Lung (tissue), 12 donors: ENCODE data around the gene CTRB1. TPM values are rescaled to one million over a fixed set of nuclear protein-coding genes. Genes with fewer than 3 reads are reported as not detected.

ENCODE experiments used
- ATAC-seq: fragments of 200-7000 bp; cut with Tn5 transposase; one replicate; pipeline ENCODE4 v1.9.1; 2020; ENCODE audit warnings: moderate number of reproducible peaks; ENCODE audit not compliant: insufficient read depth, low FRiP score
- DNase-seq, 3 donors: peaks; one replicate each; pipeline ENCODE4 v3.0.0-alpha.2; 2013 to 2017
- H3K27ac ChIP-seq, 2 donors: one replicate each; pipeline ENCODE4 v1.5.1; 2013; ENCODE audit warnings: mild to moderate bottlenecking in 2 of 2, moderate library complexity in 2 of 2, control low read depth in 1 of 2, inconsistent platforms in 1 of 2, low read depth in 1 of 2, low read length in 1 of 2
- H3K27me3 ChIP-seq, 3 donors: one replicate each; pipeline ENCODE4 v1.5.1; 2013; ENCODE audit warnings: low read length in 2 of 3; ENCODE audit not compliant: control insufficient read depth in 3 of 3, insufficient read depth in 3 of 3
- H3K36me3 ChIP-seq, 4 donors: one replicate each; pipeline ENCODE4 v1.5.1; 2013; ENCODE audit warnings: low read length in 4 of 4, mild to moderate bottlenecking in 1 of 4, moderate library complexity in 1 of 4; ENCODE audit not compliant: control insufficient read depth in 4 of 4, insufficient read depth in 4 of 4
- H3K4me1 ChIP-seq, 5 donors: one replicate each; pipeline ENCODE4 v1.5.1; 2013; ENCODE audit warnings: low read length in 5 of 5, mild to moderate bottlenecking in 2 of 5, moderate library complexity in 1 of 5; ENCODE audit not compliant: control insufficient read depth in 5 of 5, insufficient read depth in 5 of 5
- H3K4me3 ChIP-seq: one replicate; pipeline ENCODE4 v1.5.1; 2013; ENCODE audit warnings: mild to moderate bottlenecking, control low read depth, moderate library complexity
- H3K9ac ChIP-seq, 2 donors: one replicate each; pipeline ENCODE4 v1.5.1; 2013; ENCODE audit warnings: low read length in 2 of 2, control low read depth in 1 of 2; ENCODE audit not compliant: insufficient read depth in 1 of 2
- H3K9me3 ChIP-seq, 4 donors: one replicate each; pipeline ENCODE4 v1.5.1; 2013; ENCODE audit warnings: low read length in 3 of 4, mild to moderate bottlenecking in 1 of 4, moderate library complexity in 1 of 4; ENCODE audit not compliant: control insufficient read depth in 4 of 4, insufficient read depth in 3 of 4
- CTCF ChIP-seq: IDR thresholded peaks from 2 replicates; pipeline ENCODE4 v1.5.1; 2012; ENCODE audit warnings: mild to moderate bottlenecking; ENCODE audit errors: control extremely low read depth, extremely low read depth
- WGBS, 2 donors: extraction: QIAGEN DNeasy Blood & Tissue Kit; methylation state at CpG; one replicate each; pipeline ENCODE4 v1.1.7; 2013; 5-methylcytosine and 5-hydroxymethylcytosine counted together
- polyA plus RNA-seq, 2 donors: library from polyadenylated mRNA; stranded (reverse); fragments of 200-250 nt; gene quantifications; one replicate each; pipeline ENCODE4 v1.2.1, GENCODE V29; 2013
- total RNA-seq, 2 donors: library from RNA; depleted of rRNA in 1 of 2; stranded (reverse); fragments of >200 nt in 1 of 2; gene quantifications; one replicate each; pipeline ENCODE4 v1.2.1, GENCODE V29; 2014 to 2021
- donor health status: control.
- donor health status: control.
- donor health status: Bipolar disorder and iron deficiency.
- donor health status: healthy.
- donor health status: DM: yes; HTN: yes; CAD: no.

CTRB1 gene
- total and polyA plus RNA-seq, 4 donors: 0.33 to 6.5 (median 0.97) TPM; not detected in 1

DNA sequence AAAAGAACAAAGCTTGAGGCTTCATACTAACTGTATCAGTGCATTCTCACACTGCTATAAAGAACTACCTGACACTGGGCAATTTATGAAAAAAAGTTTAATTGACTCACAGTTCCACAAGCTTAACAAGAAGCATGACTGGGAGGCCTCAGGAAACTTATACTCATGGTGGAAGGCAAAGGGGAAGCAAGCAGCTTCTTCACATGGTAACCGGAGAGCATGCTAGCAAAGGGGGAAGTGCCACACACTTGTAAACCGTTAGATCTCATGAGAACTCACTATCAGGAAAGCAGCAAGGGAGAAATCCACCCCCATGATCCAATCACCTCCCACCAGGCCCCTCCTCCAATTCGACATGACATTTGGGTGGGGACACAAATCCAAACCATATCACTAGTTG, 37.2 kb upstream of the CTRB1 start:
- Histone ChIP-seq H3K9me3 (peaks cover 0 to 5% (median 2%) of the 10 kb centered on the region in 4 donors), H3K9ac (no peak overlapping the region), H3K27me3 (no peaks in the 10 kb centered on the region), H3K36me3 (no peaks in the 10 kb centered on the region), H3K4me3 (no peak overlapping the region), H3K27ac (no peak overlapping the region), H3K4me1 (no peaks in the 10 kb centered on the region)
- no peak for TF ChIP-seq CTCF
- DNase-seq (no peak), ATAC-seq (no peak)
- WGBS, 2 donors: 17 to 28% methylated on average over 3 of the region's 3 CpGs

GRCh38 chr16:75188832-75189477, 29.8 kb upstream of the CTRB1 start:
- Histone ChIP-seq H3K36me3 (no peaks in the 10 kb centered on the region), H3K9me3 (no peaks in the 10 kb centered on the region), H3K4me1 (no peaks in the 10 kb centered on the region), H3K27ac (no peak overlapping the region), H3K4me3 (no peak overlapping the region), H3K27me3 (no peaks in the 10 kb centered on the region), H3K9ac (no peak overlapping the region)
- DNase-seq (no peak), ATAC-seq (no peak)
- WGBS, 2 donors: 86 to 94% methylated on average over 14 of the region's 14 CpGs
- TF ChIP-seq CTCF: no peak

- WGBS, 2 donors: 83 to 86% methylated on average over 8 of the region's 8 CpGs
- no peak overlapping the region for H3K27ac ChIP-seq
- no peak for DNase-seq
Measured at GRCh38 chr16:75189638-75190245, 29.0 kb upstream of the CTRB1 start.

More at GRCh38 chr16:75189638-75190245, 29.0 kb upstream of the CTRB1 start:
- H3K4me1 ChIP-seq: no peaks in the 10 kb centered on the region
- H3K27me3 ChIP-seq: no peaks in the 10 kb centered on the region
- no peak overlapping the region for H3K9ac ChIP-seq
- no peak overlapping the region for H3K4me3 ChIP-seq
- no peaks in the 10 kb centered on the region for H3K9me3 ChIP-seq
- H3K36me3 ChIP-seq: no peaks in the 10 kb centered on the region
- ATAC-seq: no peak
- no peak for TF ChIP-seq CTCF
